ENCODE measurements around the gene WNT11. TPM values are rescaled to one million over a fixed set of nuclear protein-coding genes. Genes with fewer than 3 reads are reported as not detected.

Gene WNT11
- total RNA-seq, 1 experiment from 2014 or later = not detected

GRCh38 chr11:76241243-76242000 is 35.1 kb upstream of the WNT11 start:
- peaks cover 14% of the 10 kb centered on the region; the same call in 1 of the 2 replicates for H3K27me3 ChIP-seq (ENCODE audit: insufficient read depth, low read depth)
- TF ChIP-seq EZH2 (IDR thresholded peaks at IDR 0.05; ENCODE audit: low read depth) (no peak), CTCF (conservative IDR thresholded peaks at IDR 0.05) (no peak)
- no peak overlapping the region for H3K4me3 ChIP-seq
- H3K9me2 ChIP-seq (ENCODE audit: insufficient read depth) = no peaks in the 10 kb centered on the region
- H3K9me3 ChIP-seq (ENCODE audit: insufficient read depth, low read depth) = no peaks in the 10 kb centered on the region
- no peaks in the 10 kb centered on the region for H3K4me1 ChIP-seq (replicated peaks; ENCODE audit: insufficient read depth)
- no peak overlapping the region for H3K4me2 ChIP-seq
- H4K20me1 ChIP-seq (ENCODE audit: insufficient read depth) = no peaks in the 10 kb centered on the region
- no TSS peak for BruUV-seq (replicated peaks)
- CTCF ChIA-PET = no interaction called here
- POLR2A ChIA-PET (ENCODE audit: unreplicated experiment) = no interaction called here
- H3K27ac ChIP-seq = no peak overlapping the region
- intact Hi-C loops (cut with micrococcal nuclease; ENCODE audit: unreplicated experiment) = no loop called here
- no peaks in the 10 kb centered on the region for H3K79me2 ChIP-seq (ENCODE audit: low read depth)
- no peak overlapping the region for H2AFZ ChIP-seq
- no peaks in the 10 kb centered on the region for H3K36me3 ChIP-seq (ENCODE audit: low read depth)
- DNase-seq = no peak
- H3F3A ChIP-seq (ENCODE audit: insufficient read depth, low read depth) = peaks cover 5% of the 10 kb centered on the region; the same call in 1 of the 2 replicates

DNA sequence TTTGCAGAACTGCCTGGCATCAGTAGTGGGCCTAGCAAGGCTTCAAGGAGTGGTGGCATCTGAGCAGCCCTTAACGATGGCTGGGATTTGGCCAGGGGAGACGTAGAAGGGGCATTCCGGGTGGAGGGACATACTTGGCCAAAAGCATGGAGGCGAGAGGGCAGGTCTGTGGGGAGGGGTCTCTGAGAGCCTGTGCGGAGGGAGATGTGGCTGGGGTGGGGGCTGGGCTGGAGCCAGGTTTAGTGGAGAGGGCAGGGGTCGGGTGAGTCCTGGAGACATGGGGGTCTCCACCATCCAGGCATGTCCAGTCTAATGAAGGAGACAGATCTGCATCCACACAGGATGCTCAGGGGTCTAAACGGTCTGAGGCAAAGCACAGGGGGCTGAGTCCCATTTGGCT is 34.4 kb upstream of the WNT11 start:
- Histone ChIP-seq H3K27me3 (ENCODE audit: insufficient read depth, low read depth) (peaks cover 14% of the 10 kb centered on the region; the same call in 1 of the 2 replicates), H3K4me3 (no peak overlapping the region)

GRCh38 chr11:76240161-76240540 is 33.8 kb upstream of the WNT11 start:
- H3K4me2 ChIP-seq = no peak overlapping the region
- no peaks in the 10 kb centered on the region for H3K36me3 ChIP-seq (ENCODE audit: low read depth)
- no peaks in the 10 kb centered on the region for H3K9me2 ChIP-seq (ENCODE audit: insufficient read depth)
- H3K4me1 ChIP-seq (replicated peaks; ENCODE audit: insufficient read depth) = no peaks in the 10 kb centered on the region
- TF ChIP-seq CTCF (conservative IDR thresholded peaks at IDR 0.05) (no peak), EZH2 (IDR thresholded peaks at IDR 0.05; ENCODE audit: low read depth) (no peak)
- ChIA-PET CTCF (interaction anchor here (0.5 kb wide), 1 partner anchor 564 kb away, joined by 16 read pairs; no protein-coding TSS in a partner anchor), POLR2A (ENCODE audit: unreplicated experiment) (no interaction called here)
- peaks cover 5% of the 10 kb centered on the region; the same call in 1 of the 2 replicates for H3F3A ChIP-seq (ENCODE audit: insufficient read depth, low read depth)
- H3K79me2 ChIP-seq (ENCODE audit: low read depth) = no peaks in the 10 kb centered on the region
- no peak for DNase-seq
- H3K27ac ChIP-seq = no peak overlapping the region
- intact Hi-C loops (cut with micrococcal nuclease; ENCODE audit: unreplicated experiment) = no loop called here
- no peaks in the 10 kb centered on the region for H4K20me1 ChIP-seq (ENCODE audit: insufficient read depth)
- H3K27me3 ChIP-seq (ENCODE audit: insufficient read depth, low read depth) = peaks cover 14% of the 10 kb centered on the region; the same call in 1 of the 2 replicates
- no peaks in the 10 kb centered on the region for H3K9me3 ChIP-seq (ENCODE audit: insufficient read depth, low read depth)
- no TSS peak for BruUV-seq (replicated peaks)
- H2AFZ ChIP-seq = no peak overlapping the region
- H3K4me3 ChIP-seq = no peak overlapping the region

More for the DNA sequence above, 34.4 kb upstream of the WNT11 start:
- Histone ChIP-seq H3K4me1 (replicated peaks; ENCODE audit: insufficient read depth) (no peaks in the 10 kb centered on the region), H3K27ac (no peak overlapping the region), H3K79me2 (ENCODE audit: low read depth) (no peaks in the 10 kb centered on the region), H3K9me2 (ENCODE audit: insufficient read depth) (no peaks in the 10 kb centered on the region), H4K20me1 (ENCODE audit: insufficient read depth) (no peaks in the 10 kb centered on the region), H3K4me2 (no peak overlapping the region), H2AFZ (no peak overlapping the region), H3K36me3 (ENCODE audit: low read depth) (no peaks in the 10 kb centered on the region), H3K9me3 (ENCODE audit: insufficient read depth, low read depth) (no peaks in the 10 kb centered on the region), H3F3A (ENCODE audit: insufficient read depth, low read depth) (peaks cover 5% of the 10 kb centered on the region; the same call in 1 of the 2 replicates)
- TF ChIP-seq CTCF (conservative IDR thresholded peaks at IDR 0.05) (no peak), EZH2 (IDR thresholded peaks at IDR 0.05; ENCODE audit: low read depth) (no peak)
- CTCF ChIA-PET = interaction anchor here (0.5 kb wide), 1 partner anchor 564 kb away, joined by 16 read pairs; no protein-coding TSS in a partner anchor
- intact Hi-C loops (cut with micrococcal nuclease; ENCODE audit: unreplicated experiment) = no loop called here
- POLR2A ChIA-PET (ENCODE audit: unreplicated experiment) = no interaction called here
- BruUV-seq (replicated peaks) = no TSS peak
- DNase-seq = no peak

Measured in PC-9 (cell line).